Epithelial cell of esophagus (primary cell): Measurements from ENCODE around the gene ANKRD55.
A peak's percentile ranks its signal among the peaks of the same experiment; 100 is the strongest.

Experiments used
- DNase-seq: peaks from one replicate; pipeline ENCODE4 v3.0.0; 2010; ENCODE audit warnings: low read depth
- H3K4me3 ChIP-seq: 2 replicates; pipeline ENCODE4 v1.5.1; 2011; ENCODE audit warnings: mild to moderate bottlenecking, low read length, control low read depth
- CTCF ChIP-seq: IDR thresholded peaks from 2 replicates; pipeline ENCODE4 v1.5.1; 2011; ENCODE audit warnings: low read depth, mild to moderate bottlenecking, low read length, control low read depth, inconsistent platforms; ENCODE audit not compliant: insufficient read depth; ENCODE audit errors: missing control alignments

Gene ANKRD55

GRCh38 chr5:56233230-56233629 lies at the start of gene ANKRD55:
Gene ANKRD55, minus strand, starts transcription at chr5:56233330. Its CDS starts 417 bp downstream, at chr5:56232913.
- TF ChIP-seq CTCF = no peak
- no peak within 1 kb of the TSS for H3K4me3 ChIP-seq
- peak; percentile 10 for DNase-seq

- no peak overlapping the region for H3K4me3 ChIP-seq
- peak; percentile 24 for DNase-seq
- TF ChIP-seq CTCF = no peak
Measured at GRCh38 chr5:56282216-56282615, 49.1 kb upstream of the ANKRD55 start.

GRCh38 chr5:56281489-56282165 lies 48.5 kb upstream of the ANKRD55 start:
- TF ChIP-seq CTCF = no peak
- DNase-seq = no peak
- H3K4me3 ChIP-seq = no peak overlapping the region

GRCh38 chr5:56279979-56280378 lies 46.8 kb upstream of the ANKRD55 start:
- TF ChIP-seq CTCF = no peak
- no peak overlapping the region for H3K4me3 ChIP-seq
- DNase-seq = peak; percentile 39

GRCh38 chr5:56279291-56279690 lies 46.2 kb upstream of the ANKRD55 start:
- no peak overlapping the region for H3K4me3 ChIP-seq
- no peak for DNase-seq
- no peak for TF ChIP-seq CTCF

- no peak overlapping the region for H3K4me3 ChIP-seq
- no peak for DNase-seq
- TF ChIP-seq CTCF = no peak
Measured at GRCh38 chr5:56278335-56278753, 45.2 kb upstream of the ANKRD55 start.

GRCh38 chr5:56277573-56277972 lies 44.4 kb upstream of the ANKRD55 start:
- H3K4me3 ChIP-seq = no peak overlapping the region
- no peak for TF ChIP-seq CTCF
- no peak for DNase-seq
